ENCODE data around the gene FCRL3. TPM values are rescaled to one million over a fixed set of nuclear protein-coding genes. Genes with fewer than 3 reads are reported as not detected.

The FCRL3 gene
- total and polyA plus RNA-seq, 2 of the 8 experiments (the other 6 are each of a cell fraction or from before 2014, with no cell fraction given), result not detected

- Histone ChIP-seq H3K4me2 (ENCODE audit: insufficient read depth in 1 of 2, low read depth in 2 of 2, low read length in 2 of 2) (no peak overlapping the region), H3K27me3 (replicated peaks in 1 of 4; ENCODE audit: control insufficient read depth in 3 of 4, extremely low read depth in 1 of 4, insufficient read depth in 3 of 4, low read length in 3 of 4) (no peaks in the 10 kb centered on the region), H3K9ac (replicated peaks in 1 of 4; ENCODE audit: extremely low read depth in 1 of 4, low read depth in 3 of 4, low read length in 3 of 4) (no peak overlapping the region), H3K79me2 (ENCODE audit: control insufficient read depth in 1 of 2, insufficient read depth in 2 of 2, low read length in 2 of 2) (no peaks in the 10 kb centered on the region), H3K4ac (replicated peaks; ENCODE audit: insufficient read length, low read depth, low read length) (no peak overlapping the region), H3K4me3 (ENCODE audit: extremely low read depth in 1 of 4, insufficient read depth in 2 of 4, low read depth in 3 of 4, low read length in 4 of 4) (no peak overlapping the region), H3K79me1 (ENCODE audit: low read depth, low read length) (no peaks in the 10 kb centered on the region), H4K20me1 (replicated peaks in 1 of 2; ENCODE audit: control insufficient read depth in 1 of 2, insufficient read depth in 2 of 2, low read length in 2 of 2) (no peaks in the 10 kb centered on the region), H2BK15ac (ENCODE audit: low read length) (no peak overlapping the region), H3K14ac (ENCODE audit: insufficient read length) (no peak overlapping the region), H2AFZ (ENCODE audit: low read length) (peak overlapping the region; percentile 64; the same call in 1 of the 2 replicates), H2AK5ac (ENCODE audit: low read depth, low read length) (no peak overlapping the region), H2BK5ac (ENCODE audit: low read depth, low read length) (no peak overlapping the region), H4K8ac (ENCODE audit: extremely low read depth, insufficient read depth, low read length) (no peak overlapping the region), H2BK20ac (ENCODE audit: low read length) (no peak overlapping the region), H2BK120ac (replicated peaks; ENCODE audit: low read depth, low read length) (no peak overlapping the region), H3K36me3 (ENCODE audit: control insufficient read depth in 2 of 4, insufficient read depth in 4 of 4, low read length in 3 of 4) (no peaks in the 10 kb centered on the region), H3K56ac (replicated peaks; ENCODE audit: insufficient read length, low read depth, low read length) (no peak overlapping the region), H3K4me1 (replicated peaks in 1 of 4; ENCODE audit: control insufficient read depth in 3 of 4, insufficient read depth in 4 of 4, low read length in 3 of 4) (peaks cover 0 to 2% (median 0%) of the 10 kb centered on the region in 4 experiments; a peak in 3 of 7 replicates), H4K91ac (replicated peaks; ENCODE audit: insufficient read length, low read length) (peak overlapping the region; percentile 35), H3K23ac (ENCODE audit: insufficient read length) (no peak overlapping the region), H3K18ac (ENCODE audit: extremely low read depth, low read length) (no peak overlapping the region), H2BK12ac (ENCODE audit: low read depth, low read length) (no peak overlapping the region), H3K9me3 (ENCODE audit: insufficient read depth in 2 of 2, low read depth in 1 of 2, low read length in 1 of 2) (no peaks in the 10 kb centered on the region), H3K23me2 (ENCODE audit: low read depth, low read length) (no peaks in the 10 kb centered on the region), H3K27ac (ENCODE audit: low read depth, low read length) (no peak overlapping the region), H4K5ac (ENCODE audit: insufficient read length, low read depth, low read length) (no peak overlapping the region)
- DNase-seq (ENCODE audit: low read depth in 1 of 2, low spot score in 2 of 2) (no peak), FAIRE-seq (peak; percentile 86)
- no peak for TF ChIP-seq JUN (IDR thresholded peaks at IDR 0.05; ENCODE audit: low read depth, low read length)
- peak in 2 of 3 experiments; percentile 67 to 78; a peak in 3 of 4 replicates for TF ChIP-seq CTCF (IDR thresholded peaks at IDR 0.05; ENCODE audit: control extremely low read depth in 1 of 3, insufficient read depth in 1 of 3, low read depth in 1 of 3, low read length in 3 of 3)
- no peak for TF ChIP-seq CREB1 (IDR thresholded peaks at IDR 0.05)
- TF ChIP-seq ATF2 (IDR thresholded peaks at IDR 0.05; ENCODE audit: low read length), result no peak
- TF ChIP-seq NRF1 (IDR thresholded peaks at IDR 0.05; ENCODE audit: low read depth, low read length), result no peak
- TF ChIP-seq BRCA1 (IDR thresholded peaks at IDR 0.05; ENCODE audit: low read depth, low read length), result no peak
- peak; percentile 62 to 65 for TF ChIP-seq RAD21 (IDR thresholded peaks at IDR 0.05 in 1 of 2, conservative IDR thresholded peaks at IDR 0.05 in 1 of 2; ENCODE audit: low read depth in 2 of 2, low read length in 2 of 2)
- POLR2A ChIA-PET (ENCODE audit: partially characterized antibody), result interaction anchor here (1.4 kb wide), 1 partner anchor 11 kb away, joined by 4 read pairs; no protein-coding TSS in a partner anchor
- WGBS, 2 experiments (ENCODE audit: extremely low coverage in 1 of 2, insufficient coverage in 1 of 2, insufficient read length in 1 of 2, insufficient replicate concordance in 2 of 2, low coverage in 1 of 2, low lambda C conversion rate in 2 of 2, missing lambda C conversion rate in 1 of 2), result 56% methylated on average over 5 of the region's 5 CpGs; no CpG with 5 or more reads in 1 of the 2 experiments
- CTCF ChIA-PET (ENCODE audit: partially characterized antibody), result interaction anchor here (0.6 to 2.6 kb wide), 52 partner anchors 8 to 514 kb away, joined by 3 to 44 read pairs (median 4); partner anchors contain the start of genes FCRL1, FCRL3 and FCRL4
Observed at GRCh38 chr1:157691285-157691920, 9.2 kb downstream of the FCRL3 start.
